Measurements from ENCODE around the gene RFTN1. TPM values are rescaled to one million over a fixed set of nuclear protein-coding genes. Genes with fewer than 3 reads are reported as not detected.

The RFTN1 gene
- total and polyA plus RNA-seq, 2 experiments from 2014 or later, result 3.3 to 7.2 TPM

DNA sequence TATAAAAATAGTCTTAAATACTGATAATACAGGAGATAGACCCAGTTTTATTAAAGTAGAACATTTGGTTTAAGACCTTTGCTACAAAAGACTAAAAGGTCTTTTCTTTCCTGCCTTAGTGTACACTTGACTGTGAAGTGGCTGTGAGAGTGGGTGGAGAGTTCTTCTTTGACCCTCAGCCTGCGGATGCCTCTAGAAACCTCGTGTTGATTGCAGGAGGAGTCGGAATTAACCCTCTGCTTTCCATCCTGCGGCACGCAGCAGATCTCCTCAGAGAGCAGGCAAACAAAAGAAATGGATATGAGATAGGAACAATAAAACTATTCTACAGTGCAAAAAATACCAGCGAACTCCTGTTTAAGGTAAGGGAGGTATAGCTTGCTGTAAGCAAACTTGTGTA lies 212.0 kb downstream of the RFTN1 start:
- TF ChIP-seq CREB1 (CRISPR knock-in tag; IDR thresholded peaks at IDR 0.05; ENCODE audit: low read depth), result no peak
- TF ChIP-seq STAT1 (IDR thresholded peaks at IDR 0.05; ENCODE audit: unreplicated experiment), result no peak
- no peak for TF ChIP-seq REST (IDR thresholded peaks at IDR 0.05; ENCODE audit: unreplicated experiment)
- TF ChIP-seq JUNB (IDR thresholded peaks at IDR 0.05; ENCODE audit: unreplicated experiment), result no peak
- TF ChIP-seq, protein P1, sequence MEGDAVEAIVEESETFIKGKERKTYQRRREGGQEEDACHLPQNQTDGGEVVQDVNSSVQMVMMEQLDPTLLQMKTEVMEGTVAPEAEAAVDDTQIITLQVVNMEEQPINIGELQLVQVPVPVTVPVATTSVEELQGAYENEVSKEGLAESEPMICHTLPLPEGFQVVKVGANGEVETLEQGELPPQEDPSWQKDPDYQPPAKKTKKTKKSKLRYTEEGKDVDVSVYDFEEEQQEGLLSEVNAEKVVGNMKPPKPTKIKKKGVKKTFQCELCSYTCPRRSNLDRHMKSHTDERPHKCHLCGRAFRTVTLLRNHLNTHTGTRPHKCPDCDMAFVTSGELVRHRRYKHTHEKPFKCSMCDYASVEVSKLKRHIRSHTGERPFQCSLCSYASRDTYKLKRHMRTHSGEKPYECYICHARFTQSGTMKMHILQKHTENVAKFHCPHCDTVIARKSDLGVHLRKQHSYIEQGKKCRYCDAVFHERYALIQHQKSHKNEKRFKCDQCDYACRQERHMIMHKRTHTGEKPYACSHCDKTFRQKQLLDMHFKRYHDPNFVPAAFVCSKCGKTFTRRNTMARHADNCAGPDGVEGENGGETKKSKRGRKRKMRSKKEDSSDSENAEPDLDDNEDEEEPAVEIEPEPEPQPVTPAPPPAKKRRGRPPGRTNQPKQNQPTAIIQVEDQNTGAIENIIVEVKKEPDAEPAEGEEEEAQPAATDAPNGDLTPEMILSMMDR (conservative IDR thresholded peaks at IDR 0.05; ENCODE audit: low read depth in 2 of 2), result no peak
- TF ChIP-seq ZNF114 (CRISPR knock-in tag; IDR thresholded peaks at IDR 0.05), result no peak
- TF ChIP-seq NANOG (IDR thresholded peaks at IDR 0.05; ENCODE audit: borderline replicate concordance), result no peak
- TF ChIP-seq EZH2 (IDR thresholded peaks at IDR 0.05; ENCODE audit: low read depth, unreplicated experiment), result no peak
- no peak for TF ChIP-seq ZNF462 (CRISPR knock-in tag; IDR thresholded peaks at IDR 0.05)
- no peak for TF ChIP-seq ZNF331 (CRISPR knock-in tag; IDR thresholded peaks at IDR 0.05; ENCODE audit: low read depth)
- TF ChIP-seq, protein P2, sequence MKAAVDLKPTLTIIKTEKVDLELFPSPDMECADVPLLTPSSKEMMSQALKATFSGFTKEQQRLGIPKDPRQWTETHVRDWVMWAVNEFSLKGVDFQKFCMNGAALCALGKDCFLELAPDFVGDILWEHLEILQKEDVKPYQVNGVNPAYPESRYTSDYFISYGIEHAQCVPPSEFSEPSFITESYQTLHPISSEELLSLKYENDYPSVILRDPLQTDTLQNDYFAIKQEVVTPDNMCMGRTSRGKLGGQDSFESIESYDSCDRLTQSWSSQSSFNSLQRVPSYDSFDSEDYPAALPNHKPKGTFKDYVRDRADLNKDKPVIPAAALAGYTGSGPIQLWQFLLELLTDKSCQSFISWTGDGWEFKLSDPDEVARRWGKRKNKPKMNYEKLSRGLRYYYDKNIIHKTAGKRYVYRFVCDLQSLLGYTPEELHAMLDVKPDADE (IDR thresholded peaks at IDR 0.05), result no peak
- no peak for TF ChIP-seq EZH2phosphoT487 (IDR thresholded peaks at IDR 0.05; ENCODE audit: unreplicated experiment)
- no peak for TF ChIP-seq POLR2AphosphoS5 (IDR thresholded peaks at IDR 0.05; ENCODE audit: low read depth)
- Mint-ChIP-seq H3K4me1 (peaks cover 56% of the 10 kb centered on the region), H3K27ac (peak overlapping the region; percentile 86), H3K36me3 (ENCODE audit: low read depth) (peaks cover 57% of the 10 kb centered on the region), H3K9me3 (peaks cover 6% of the 10 kb centered on the region; the same call in 2 of the 3 replicates), H3K4me3 (peak overlapping the region; percentile 58), H3K27me3 (ENCODE audit: insufficient read depth, low read depth, poor library complexity) (peaks cover 1% of the 10 kb centered on the region)
- DNase-seq (ENCODE audit: low spot score) (peak; percentile 46), ATAC-seq (peak; percentile 79)
- peaks cover 42% of the 10 kb centered on the region for H3K4me1 ChIP-seq (ENCODE audit: insufficient read depth)
- H3K36me3 ChIP-seq (ENCODE audit: insufficient read depth), result peaks cover 9% of the 10 kb centered on the region; the same call in 1 of the 2 replicates
- H2AFZ ChIP-seq, result no peak overlapping the region
- H3K27ac ChIP-seq (ENCODE audit: low read depth), result peak overlapping the region; percentile 92
- H3K27me3 ChIP-seq (ENCODE audit: insufficient read depth), result no peaks in the 10 kb centered on the region
- no peaks in the 10 kb centered on the region; the same call in 1 of the 2 replicates for H3K79me2 ChIP-seq (replicated peaks; ENCODE audit: insufficient read depth)
- H3K9me2 ChIP-seq (ENCODE audit: insufficient read depth), result no peaks in the 10 kb centered on the region
- 0 out of 2 replicates have a peak, but pooled peaks cover 2% of the 10 kb centered on the region for H3F3A ChIP-seq (replicated peaks; ENCODE audit: low read depth)
- H3K4me3 ChIP-seq, result peak overlapping the region; percentile 9; the same call in 1 of the 2 replicates
- peak overlapping the region; percentile 61 for H3K4me2 ChIP-seq
- no peaks in the 10 kb centered on the region for H4K20me1 ChIP-seq (replicated peaks; ENCODE audit: insufficient read depth)

All from GM23338 (cell line).